DMS153 (cell line): ENCODE results near the gene PCNA.

Source experiments
- DNase-seq: peaks from one replicate; lab custom pipeline; 2025; lab: John Stamatoyannopoulos, UW

Gene PCNA

DNA sequence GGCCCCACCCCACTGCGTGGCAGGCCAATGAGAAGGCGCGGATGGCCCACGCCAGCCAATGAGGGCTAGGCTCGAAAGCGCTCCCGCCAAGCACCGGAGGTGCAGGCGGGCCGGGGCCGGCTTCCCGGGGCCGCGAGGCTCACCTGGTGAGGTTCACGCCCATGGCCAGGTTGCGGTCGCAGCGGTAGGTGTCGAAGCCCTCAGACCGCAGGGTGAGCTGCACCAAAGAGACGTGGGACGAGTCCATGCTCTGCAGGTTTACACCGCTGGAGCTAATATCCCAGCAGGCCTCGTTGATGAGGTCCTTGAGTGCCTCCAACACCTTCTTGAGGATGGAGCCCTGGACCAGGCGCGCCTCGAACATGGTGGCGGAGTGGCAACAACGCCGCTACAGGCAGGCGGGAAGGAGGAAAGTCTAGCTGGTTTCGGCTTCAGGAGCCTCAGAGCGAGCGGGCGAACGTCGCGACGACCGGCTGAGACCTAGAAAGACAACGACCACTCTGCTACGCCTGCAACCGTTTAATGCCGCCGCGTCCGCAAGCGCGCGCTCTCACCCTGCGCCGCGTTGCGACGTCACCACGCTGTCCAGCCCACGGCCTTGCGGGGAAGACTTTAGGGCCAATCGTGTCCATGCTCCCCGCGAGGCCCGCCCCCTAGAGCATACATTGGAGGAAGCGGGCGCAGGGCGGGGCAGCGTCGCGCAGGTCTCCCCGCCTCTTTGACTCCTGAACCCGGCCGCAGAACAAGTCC, at the start of gene PCNA:
PCNA (minus strand) TSS at position 524 of the 750 bp plus-strand sequence; CDS start at position 364, 160 bp downstream.
- DNase-seq, result peak; percentile 97

DNA sequence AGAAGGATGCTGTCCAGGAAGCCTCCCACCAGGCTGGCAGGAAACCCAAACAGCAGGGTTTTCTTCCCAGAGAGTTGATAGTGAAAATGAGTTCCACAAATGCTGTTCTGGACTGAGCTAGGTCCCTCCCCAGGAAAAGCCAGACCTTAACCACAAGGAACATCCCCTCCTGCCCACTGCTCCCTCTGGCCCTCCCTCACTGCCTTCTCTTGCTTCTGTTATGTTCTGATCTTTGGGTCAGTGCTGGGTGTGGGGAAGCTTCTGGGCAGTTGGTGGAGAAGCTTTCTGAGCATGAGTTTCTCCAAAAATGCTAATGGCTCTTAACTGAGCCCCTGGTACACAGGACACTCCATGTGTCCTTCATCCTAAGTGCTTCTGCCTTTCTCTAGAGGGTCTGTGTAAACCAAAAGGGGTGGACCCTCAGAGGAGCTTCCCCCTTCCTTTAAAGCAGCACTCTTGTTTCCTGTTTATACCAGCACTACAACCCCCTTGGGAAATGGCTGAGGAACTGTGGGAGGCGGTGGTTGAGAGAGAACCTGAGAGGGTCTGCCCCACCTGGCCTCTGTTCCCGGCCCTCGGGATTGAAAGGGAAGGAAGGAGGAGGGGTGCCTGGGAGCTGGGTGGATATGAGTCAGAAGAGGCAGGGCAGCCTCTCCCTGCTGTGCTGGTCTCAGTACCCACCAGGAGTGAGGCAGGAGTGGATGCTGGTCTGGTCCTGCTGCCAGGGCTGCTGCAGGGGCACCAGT, 49.1 kb upstream of the PCNA start:
- peak; percentile 84 for DNase-seq

DNA sequence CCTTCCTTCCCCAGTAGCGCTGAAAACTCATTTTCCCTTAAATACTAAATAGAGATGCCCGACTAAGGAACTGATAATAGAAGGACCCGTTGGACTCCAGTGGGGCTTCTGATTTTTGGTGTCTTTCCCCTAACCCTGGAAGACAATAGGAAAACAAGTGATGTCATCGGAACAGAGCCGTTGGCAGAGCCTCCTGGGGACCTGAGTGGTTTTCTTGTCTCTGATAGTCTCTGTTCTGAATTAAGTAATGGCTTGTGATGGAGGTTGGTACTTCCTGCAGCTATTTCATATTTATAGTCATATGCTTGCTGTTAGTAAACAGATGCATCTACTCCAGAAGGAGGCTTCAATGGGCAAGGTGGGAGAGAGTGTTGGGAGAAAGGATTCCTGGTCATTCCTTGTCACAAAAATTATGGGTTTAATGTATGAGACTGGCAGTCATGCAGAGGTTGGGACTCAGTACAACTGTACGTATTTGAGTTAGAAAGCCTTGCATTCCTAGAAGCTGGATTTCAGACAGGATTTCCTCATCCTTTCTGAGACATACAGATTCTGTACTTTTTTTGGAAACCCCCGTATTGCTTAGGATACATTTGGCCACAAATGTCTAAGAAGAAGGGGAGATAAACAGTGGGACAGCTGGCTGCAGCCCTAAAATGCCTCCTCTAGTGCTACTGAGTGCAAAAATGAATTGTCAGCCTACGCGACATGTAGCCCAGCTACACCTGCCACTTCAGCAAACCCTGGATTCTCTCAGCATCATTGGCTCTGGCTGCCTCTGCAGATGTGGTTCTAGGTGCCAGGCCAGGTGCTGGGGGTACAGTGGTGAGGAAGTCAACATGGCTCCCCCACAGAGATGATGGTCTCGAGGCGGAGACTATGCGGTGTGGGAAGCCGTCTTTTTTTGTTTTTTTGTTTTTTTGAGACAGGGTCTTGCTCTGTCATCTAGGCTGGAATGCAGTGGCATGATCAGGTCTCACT, 45.2 kb upstream of the PCNA start:
- DNase-seq, result no peak

GRCh38 chr20:5161536-5162164, 41.9 kb upstream of the PCNA start:
- DNase-seq, result no peak

GRCh38 chr20:5160882-5161281, 41.1 kb upstream of the PCNA start:
- DNase-seq, result no peak

GRCh38 chr20:5159928-5160327, 40.2 kb upstream of the PCNA start:
- DNase-seq, result no peak

- no peak for DNase-seq
Measured at GRCh38 chr20:5156675-5157448, 37.1 kb upstream of the PCNA start.

DNA sequence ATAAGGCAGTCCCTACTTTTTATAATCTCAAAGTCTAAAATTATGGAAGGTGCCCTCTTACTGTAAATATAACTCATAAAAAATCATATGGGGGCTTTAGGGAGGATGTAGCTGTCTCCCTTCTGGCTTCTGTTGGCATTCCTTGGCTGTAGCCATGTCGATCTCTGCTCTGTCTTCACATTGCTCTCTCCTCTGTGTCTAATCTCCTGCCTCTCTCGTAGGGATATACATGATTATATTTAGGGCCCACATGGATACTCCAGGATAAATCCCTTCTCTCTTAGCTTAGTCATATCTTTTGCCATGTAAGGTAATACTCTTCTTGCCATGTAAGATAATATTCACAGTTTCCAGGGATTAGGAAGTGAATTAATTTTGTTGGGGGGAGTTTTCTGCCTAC, 35.6 kb upstream of the PCNA start:
- DNase-seq, result no peak

- no peak for DNase-seq
Measured at GRCh38 chr20:5154543-5154925, 34.8 kb upstream of the PCNA start.

DNA sequence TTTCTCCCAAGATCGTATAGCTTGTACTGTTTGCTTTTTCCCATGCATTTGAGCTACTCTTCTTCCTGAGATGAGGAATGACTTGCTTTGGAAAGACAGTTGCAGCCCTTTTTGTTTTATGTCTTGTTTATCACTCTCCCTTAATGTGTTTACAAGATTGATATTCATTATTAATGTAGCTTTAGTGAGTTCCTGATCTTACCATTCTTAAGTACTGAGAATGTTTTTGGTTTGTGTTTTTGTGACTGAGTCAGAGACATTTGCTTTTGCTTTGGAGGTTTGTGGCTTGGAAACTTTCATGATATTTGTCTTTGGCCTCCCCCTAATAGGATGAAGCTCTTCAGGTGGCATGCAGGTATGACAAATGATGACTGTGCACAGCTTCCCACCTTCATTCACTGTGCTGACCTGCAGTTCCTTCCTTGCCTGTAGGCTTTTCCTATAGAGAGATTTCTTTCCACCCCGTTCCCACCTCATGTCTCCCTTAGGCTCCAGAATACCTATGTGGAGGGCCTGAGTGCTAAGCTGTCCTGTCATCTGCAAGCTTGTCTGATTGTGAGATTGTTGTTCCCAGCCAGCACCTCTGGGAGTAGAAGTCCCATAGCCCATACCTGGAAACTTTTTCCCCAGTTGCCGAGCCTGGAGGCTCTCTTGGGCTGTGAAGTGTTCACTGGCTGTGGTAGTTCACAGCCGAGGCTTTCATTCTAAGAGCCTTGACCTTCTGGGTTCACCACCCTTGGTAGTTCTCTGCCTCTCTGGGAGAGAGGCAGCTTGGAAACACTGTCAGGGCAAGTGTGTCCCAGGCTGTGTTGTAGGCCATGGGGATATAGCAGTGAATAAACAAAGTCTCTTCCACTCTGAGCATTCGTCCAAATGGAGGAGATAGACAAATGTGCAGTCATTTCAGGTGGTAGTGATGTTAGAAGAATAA, 34.1 kb upstream of the PCNA start:
- DNase-seq, result no peak

GRCh38 chr20:5153152-5153467, 33.4 kb upstream of the PCNA start:
- no peak for DNase-seq

DNA sequence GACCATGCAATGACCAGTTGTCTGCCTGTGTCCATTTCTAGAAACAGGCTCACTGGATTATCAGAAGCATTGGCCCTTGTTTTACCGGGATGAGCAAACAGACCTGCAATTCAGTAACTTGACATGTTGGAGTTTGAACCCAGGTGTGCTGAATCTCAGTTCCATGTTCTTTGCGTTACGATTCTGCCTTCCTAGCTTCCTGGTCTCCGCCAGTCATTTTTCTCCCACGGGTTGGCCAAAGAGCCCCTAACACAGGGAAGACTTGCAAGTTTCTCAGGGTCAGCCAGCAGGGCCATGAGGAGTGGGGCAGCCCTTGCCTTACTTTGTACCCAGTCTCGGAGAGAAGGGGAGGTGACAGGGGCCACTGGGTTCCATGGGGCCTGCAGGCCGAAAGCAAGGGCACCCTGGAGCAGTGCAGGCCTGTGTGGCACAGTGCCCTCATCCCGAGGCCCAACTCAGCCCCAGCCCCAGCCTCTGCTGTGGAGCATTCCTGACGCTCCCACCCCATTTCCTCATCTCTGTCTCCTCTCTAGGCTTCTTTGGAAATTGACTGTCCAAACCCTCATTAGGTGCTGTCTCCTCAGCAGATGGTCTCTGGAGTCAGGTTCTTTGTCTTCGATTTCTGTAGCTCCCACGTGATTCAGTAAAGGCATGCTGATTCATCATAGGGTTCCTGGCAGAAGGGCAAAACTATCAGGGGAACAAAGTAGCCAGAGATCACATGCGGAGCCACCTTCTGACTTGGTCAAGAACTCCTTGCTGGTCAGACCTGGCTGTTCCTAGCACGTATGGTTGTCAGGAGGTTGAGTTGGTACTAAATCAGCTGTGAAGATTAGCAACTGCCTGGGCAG, 30.7 kb upstream of the PCNA start:
- DNase-seq, result no peak

DNA sequence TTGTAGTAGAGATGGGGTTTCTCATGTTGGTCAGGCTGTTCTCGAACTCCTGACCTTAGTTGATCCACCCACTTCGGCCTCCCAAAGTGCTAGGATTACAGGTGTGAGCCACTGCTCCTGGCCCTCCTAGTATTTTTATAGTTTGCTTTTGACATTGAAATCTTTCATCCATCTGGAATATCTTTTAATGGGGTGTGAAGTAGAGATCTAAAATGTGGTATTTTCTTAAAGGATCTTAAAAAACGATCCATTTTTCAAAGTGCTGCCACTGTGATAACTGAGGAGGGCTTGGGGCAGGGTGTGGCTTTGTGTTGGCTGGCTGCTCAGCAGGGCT, 30.1 kb upstream of the PCNA start:
- no peak for DNase-seq

GRCh38 chr20:5148581-5148980, 28.8 kb upstream of the PCNA start:
- DNase-seq, result no peak

DNA sequence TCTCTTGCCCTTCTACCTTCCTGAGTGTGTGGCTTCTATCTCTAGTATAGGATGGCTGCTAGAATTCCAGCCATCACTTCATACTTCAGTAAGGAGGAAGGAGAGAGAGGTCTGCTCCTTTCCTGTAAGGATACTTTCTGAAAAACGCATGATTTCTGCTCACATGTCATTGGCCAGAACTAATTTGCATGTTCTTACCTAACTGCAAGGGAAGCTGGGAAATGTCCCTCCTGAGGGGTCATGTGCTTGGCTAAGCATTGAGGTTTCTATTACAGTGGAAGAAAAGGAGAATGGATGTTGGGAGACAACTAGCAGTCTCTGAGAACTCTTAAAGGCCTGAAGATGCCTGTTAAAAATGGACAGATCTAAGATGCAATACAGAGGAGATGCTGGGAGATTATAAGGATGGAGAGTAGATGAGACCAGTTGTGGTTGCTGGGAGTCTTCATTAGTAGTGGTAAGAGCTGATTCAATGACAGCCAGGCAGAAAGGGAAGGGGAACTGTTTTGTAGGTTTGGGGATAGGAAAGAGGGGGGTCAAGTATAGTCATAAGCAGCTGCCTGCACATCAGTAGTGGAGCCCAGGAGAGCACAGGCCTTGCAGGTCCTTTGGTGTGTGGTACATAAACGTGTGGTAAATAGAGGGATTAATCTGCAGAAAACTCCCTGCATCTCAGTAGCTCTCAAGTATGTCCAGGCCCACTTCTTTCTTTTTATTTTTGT, 27.3 kb upstream of the PCNA start:
- DNase-seq, result no peak

DNA sequence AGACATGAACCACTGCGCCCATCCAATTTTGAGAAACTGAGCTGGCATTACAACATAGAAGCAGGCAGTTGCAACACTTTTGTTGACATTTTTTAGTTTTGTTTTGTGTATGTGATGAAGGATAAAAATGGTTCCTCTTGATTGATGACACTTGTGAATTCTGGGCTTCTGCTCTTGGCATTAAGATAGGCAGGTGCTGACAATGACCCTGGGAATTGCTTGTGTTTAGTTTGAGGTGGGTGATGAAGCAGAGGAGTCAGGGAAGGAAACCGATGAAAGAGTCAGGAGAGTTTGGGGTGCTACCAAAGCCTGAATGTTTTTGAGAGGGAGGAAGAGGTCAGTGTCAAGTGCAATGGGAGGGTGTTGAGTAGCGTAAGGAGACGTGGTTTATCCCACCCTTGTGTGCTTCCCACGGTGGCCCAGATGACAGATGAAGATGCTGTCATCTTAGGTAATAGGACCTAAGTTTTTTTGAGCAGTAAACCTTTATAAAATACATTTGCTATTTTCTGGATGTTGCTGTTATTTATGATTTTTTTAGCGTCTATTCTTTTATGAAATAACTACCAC, 26.4 kb upstream of the PCNA start:
- no peak for DNase-seq

DNA sequence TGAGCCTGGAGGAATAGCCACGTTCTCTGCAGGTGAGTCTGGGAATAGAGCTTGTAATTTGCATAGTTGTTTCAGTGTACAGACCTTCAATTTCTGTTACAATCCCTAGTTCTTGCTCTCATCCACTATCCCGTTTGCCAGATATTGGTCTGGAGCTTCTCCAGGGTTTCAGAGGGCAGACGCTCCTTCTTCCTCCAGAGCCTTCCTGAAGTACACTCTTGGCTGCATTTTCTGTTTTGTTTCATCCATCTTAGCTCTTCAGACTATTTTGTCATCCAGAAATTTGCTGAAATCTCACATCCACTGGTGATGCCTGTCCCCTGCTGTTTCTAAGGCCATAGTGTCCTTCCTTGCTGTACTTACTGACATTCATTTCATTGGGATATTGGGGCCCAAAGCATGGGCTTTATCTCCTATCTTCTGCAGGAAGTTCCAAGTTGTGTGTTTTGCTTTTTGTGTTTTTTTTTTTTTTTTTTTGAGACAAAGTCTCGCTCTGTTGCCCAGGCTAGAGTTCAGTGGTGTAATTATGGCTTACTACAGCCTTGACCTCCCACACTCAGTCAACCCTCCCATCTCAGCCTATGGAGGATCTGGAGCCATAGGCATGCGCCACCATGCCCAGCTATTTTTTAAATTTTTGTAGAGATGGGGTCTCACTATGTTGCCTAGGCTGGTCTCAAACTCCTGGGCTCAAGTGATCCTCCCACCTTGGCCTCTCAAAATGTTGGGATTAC, 25.8 kb upstream of the PCNA start:
- no peak for DNase-seq

GRCh38 chr20:5143851-5144250, 24.1 kb upstream of the PCNA start:
- DNase-seq, result no peak
